Measurements from ENCODE around the gene CCN6.

- TF ChIP-seq POLR2AphosphoS5 (IDR thresholded peaks at IDR 0.05; ENCODE audit: borderline replicate concordance, low read depth, low read length) (no peak), EZH2 (IDR thresholded peaks at IDR 0.05) (no peak), FOXP2 (optimal IDR thresholded peaks at IDR 0.05; ENCODE audit: control extremely low read depth, extremely low read length, insufficient read depth) (no peak)
Observed at GRCh38 chr6:112030206-112030960, 23.5 kb upstream of the CCN6 start.
